Caco-2 (cell line): ENCODE measurements around the gene SH3RF2. TPM values are rescaled to one million over a fixed set of nuclear protein-coding genes. Genes with fewer than 3 reads are reported as not detected.

Experiments
- BruUV-seq: library from RNA; stranded (reverse); fragments of 400-500 nt; replicated peaks from 2 replicates; lab custom pipeline; 2021; lab: Mats Ljungman, UMichigan
- CTCF ChIA-PET: fragments of 300-600 bp; sonication (Branson Sonifier 250); formaldehyde crosslinking; loops from one replicate; lab custom pipeline; 2022; ENCODE audit warnings: antibody characterized with exemption; lab: Charles Lee
- POLR2A ChIA-PET: fragments of 300-600 bp; sonication (Branson Sonifier 250); formaldehyde crosslinking; loops from one replicate; lab custom pipeline; 2022; ENCODE audit warnings: antibody characterized with exemption; lab: Charles Lee
- DNase-seq, 2 experiments: peaks; one replicate each; pipeline versions ENCODE4 v3.0.0 to v3.0.0-alpha.2; 2020 to 2022
- H3K27me3 ChIP-seq: replicated peaks from 2 replicates; pipeline ENCODE4 v1.6.0; 2011; ENCODE audit warnings: low read length; ENCODE audit not compliant: control insufficient read depth, insufficient read depth
- H3K36me3 ChIP-seq: 2 replicates; pipeline ENCODE4 v1.5.1; 2011; ENCODE audit warnings: low read length; ENCODE audit not compliant: control insufficient read depth, insufficient read depth
- H3K4me1 ChIP-seq: fragments of 250-450 bp; sonication (Bioruptor Pico); 2 replicates; pipeline ENCODE4 v1.5.1; 2020; ENCODE audit warnings: mild to moderate bottlenecking
- H3K4me3 ChIP-seq: 2 replicates; pipeline ENCODE4 v1.5.1; 2011; ENCODE audit warnings: low read depth, mild to moderate bottlenecking, control low read depth, low read length
- H3K9me3 ChIP-seq: fragments of 250-450 bp; sonication (Bioruptor Pico); 2 replicates; pipeline ENCODE4 v1.5.1; 2020; ENCODE audit warnings: mild to moderate bottlenecking, moderate library complexity
- H3K27ac Mint-ChIP-seq: one replicate; pipeline ENCODE4 v1.8.0; 2022; ENCODE audit warnings: mixed read lengths; ENCODE audit not compliant: unreplicated experiment
- H3K27me3 Mint-ChIP-seq: one replicate; pipeline ENCODE4 v1.8.0; 2022; ENCODE audit warnings: mixed read lengths; ENCODE audit not compliant: insufficient read depth, unreplicated experiment
- H3K36me3 Mint-ChIP-seq: one replicate; pipeline ENCODE4 v1.8.0; 2022; ENCODE audit warnings: mild to moderate bottlenecking, mixed read lengths; ENCODE audit not compliant: insufficient read depth, unreplicated experiment
- H3K4me1 Mint-ChIP-seq: one replicate; pipeline ENCODE4 v1.8.0; 2022; ENCODE audit warnings: low read depth, mixed read lengths; ENCODE audit not compliant: unreplicated experiment
- H3K4me3 Mint-ChIP-seq: one replicate; pipeline ENCODE4 v1.8.0; 2022; ENCODE audit warnings: mild to moderate bottlenecking, moderate library complexity, mixed read lengths; ENCODE audit not compliant: unreplicated experiment
- H3K9me3 Mint-ChIP-seq: one replicate; pipeline ENCODE4 v1.8.0; 2022; ENCODE audit warnings: mixed read lengths; ENCODE audit not compliant: unreplicated experiment
- intact Hi-C: fragments of 100-400 bp; cut with micrococcal nuclease; formaldehyde crosslinking; loops from one replicate; pipeline ENCODE4 v1.10.0; 2022; ENCODE audit not compliant: unreplicated experiment
- total RNA-seq: library from RNA; stranded (reverse); gene quantifications from 2 replicates; pipeline ENCODE4 v1.2.3, GENCODE V29; 2022
- TF ChIP-seq, protein P1 (sequence below), 2 experiments: fragments of 200-600 bp in 1 of 2; IDR thresholded peaks; 1 replicate in 1 of 2; 2 replicates in 1 of 2; pipeline versions ENCODE4 v1.5.1 to v1.8.0; 2011 to 2022; ENCODE audit warnings: antibody characterized with exemption in 1 of 2, control low read depth in 1 of 2, inconsistent platforms in 1 of 2, low read depth in 1 of 2, low read length in 1 of 2, mild to moderate bottlenecking in 1 of 2, moderate library complexity in 1 of 2; ENCODE audit not compliant: insufficient read depth in 1 of 2, severe bottlenecking in 1 of 2, unreplicated experiment in 1 of 2

The SH3RF2 gene
- total RNA-seq, 1 experiment from 2014 or later, result 49.4 TPM

- no peak overlapping the region for H3K4me3 ChIP-seq
- DNase-seq, result no peak
- CTCF ChIA-PET, result no interaction called here
- intact Hi-C loops, result no loop called here
- H3K4me1 ChIP-seq, result peaks cover 5% of the 10 kb centered on the region
- H3K4me3 Mint-ChIP-seq, result no peak overlapping the region
- H3K9me3 ChIP-seq, result no peaks in the 10 kb centered on the region
- TF ChIP-seq, protein P1, sequence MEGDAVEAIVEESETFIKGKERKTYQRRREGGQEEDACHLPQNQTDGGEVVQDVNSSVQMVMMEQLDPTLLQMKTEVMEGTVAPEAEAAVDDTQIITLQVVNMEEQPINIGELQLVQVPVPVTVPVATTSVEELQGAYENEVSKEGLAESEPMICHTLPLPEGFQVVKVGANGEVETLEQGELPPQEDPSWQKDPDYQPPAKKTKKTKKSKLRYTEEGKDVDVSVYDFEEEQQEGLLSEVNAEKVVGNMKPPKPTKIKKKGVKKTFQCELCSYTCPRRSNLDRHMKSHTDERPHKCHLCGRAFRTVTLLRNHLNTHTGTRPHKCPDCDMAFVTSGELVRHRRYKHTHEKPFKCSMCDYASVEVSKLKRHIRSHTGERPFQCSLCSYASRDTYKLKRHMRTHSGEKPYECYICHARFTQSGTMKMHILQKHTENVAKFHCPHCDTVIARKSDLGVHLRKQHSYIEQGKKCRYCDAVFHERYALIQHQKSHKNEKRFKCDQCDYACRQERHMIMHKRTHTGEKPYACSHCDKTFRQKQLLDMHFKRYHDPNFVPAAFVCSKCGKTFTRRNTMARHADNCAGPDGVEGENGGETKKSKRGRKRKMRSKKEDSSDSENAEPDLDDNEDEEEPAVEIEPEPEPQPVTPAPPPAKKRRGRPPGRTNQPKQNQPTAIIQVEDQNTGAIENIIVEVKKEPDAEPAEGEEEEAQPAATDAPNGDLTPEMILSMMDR (IDR thresholded peaks at IDR 0.05; ENCODE audit: insufficient read depth in 1 of 2, low read depth in 1 of 2, low read length in 1 of 2, severe bottlenecking in 1 of 2, unreplicated experiment in 1 of 2), result no peak
- H3K27me3 Mint-ChIP-seq, result no peaks in the 10 kb centered on the region
- H3K9me3 Mint-ChIP-seq, result no peaks in the 10 kb centered on the region
- POLR2A ChIA-PET, result no interaction called here
- peaks cover 13% of the 10 kb centered on the region for H3K4me1 Mint-ChIP-seq
- H3K36me3 ChIP-seq, result peaks cover 8% of the 10 kb centered on the region
- H3K27ac Mint-ChIP-seq, result no peak overlapping the region
- no peaks in the 10 kb centered on the region for H3K27me3 ChIP-seq
- BruUV-seq, result no TSS peak
- H3K36me3 Mint-ChIP-seq, result peaks cover 64% of the 10 kb centered on the region
Measured at GRCh38 chr5:146013761-146014160, 77.4 kb downstream of the SH3RF2 start.

DNA sequence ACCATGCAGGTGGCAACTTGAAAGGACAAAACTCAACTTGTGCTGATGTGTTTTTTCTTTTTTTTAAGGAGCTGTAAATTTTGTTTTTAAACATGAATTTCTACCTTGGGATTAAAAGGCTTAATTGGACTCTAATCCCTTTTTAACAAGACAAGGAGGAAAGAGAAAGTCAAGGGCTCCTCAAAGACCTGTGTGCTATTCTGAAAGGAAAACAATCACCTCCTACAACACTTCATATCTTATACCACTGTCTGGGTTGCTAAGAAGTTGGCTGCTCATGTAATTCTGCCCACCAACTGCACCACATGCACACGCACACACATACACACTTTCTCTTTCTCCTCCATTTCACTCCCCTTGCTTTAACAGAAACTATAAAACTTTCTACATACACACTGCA lies 78.6 kb downstream of the SH3RF2 start:
- Histone ChIP-seq H3K36me3 (peaks cover 8% of the 10 kb centered on the region), H3K9me3 (no peaks in the 10 kb centered on the region), H3K4me1 (peaks cover 17% of the 10 kb centered on the region), H3K4me3 (no peak overlapping the region), H3K27me3 (no peaks in the 10 kb centered on the region)
- TF ChIP-seq, protein P1 (IDR thresholded peaks at IDR 0.05; ENCODE audit: insufficient read depth in 1 of 2, low read depth in 1 of 2, low read length in 1 of 2, severe bottlenecking in 1 of 2, unreplicated experiment in 1 of 2), result no peak
- Mint-ChIP-seq H3K27me3 (no peaks in the 10 kb centered on the region), H3K9me3 (no peaks in the 10 kb centered on the region), H3K27ac (no peak overlapping the region), H3K36me3 (peaks cover 59% of the 10 kb centered on the region), H3K4me3 (no peak overlapping the region), H3K4me1 (peaks cover 19% of the 10 kb centered on the region)
- ChIA-PET CTCF (no interaction called here), POLR2A (no interaction called here)
- intact Hi-C loops, result no loop called here
- BruUV-seq, result no TSS peak
- no peak for DNase-seq

- H3K36me3 Mint-ChIP-seq, result peaks cover 40% of the 10 kb centered on the region
- H3K27ac Mint-ChIP-seq, result no peak overlapping the region
- H3K27me3 Mint-ChIP-seq, result no peaks in the 10 kb centered on the region
- no peak for DNase-seq
- Histone ChIP-seq H3K36me3 (peaks cover 8% of the 10 kb centered on the region), H3K4me1 (peaks cover 26% of the 10 kb centered on the region), H3K4me3 (no peak overlapping the region), H3K9me3 (no peaks in the 10 kb centered on the region), H3K27me3 (no peaks in the 10 kb centered on the region)
- H3K4me1 Mint-ChIP-seq, result peaks cover 27% of the 10 kb centered on the region
- TF ChIP-seq, protein P1 (IDR thresholded peaks at IDR 0.05; ENCODE audit: insufficient read depth in 1 of 2, low read depth in 1 of 2, low read length in 1 of 2, severe bottlenecking in 1 of 2, unreplicated experiment in 1 of 2), result no peak
- H3K9me3 Mint-ChIP-seq, result no peaks in the 10 kb centered on the region
- no peak overlapping the region for H3K4me3 Mint-ChIP-seq
- no TSS peak for BruUV-seq
- intact Hi-C loops, result no loop called here
- ChIA-PET POLR2A (no interaction called here), CTCF (no interaction called here)
Measured at GRCh38 chr5:146016764-146017484, 80.5 kb downstream of the SH3RF2 start.
